B cell (primary cell): ENCODE data around the gene HOXB8. TPM values are rescaled to one million over a fixed set of nuclear protein-coding genes. Genes with fewer than 3 reads are reported as not detected.

Experiments
- ATAC-seq: fragments of 200-7000 bp; cut with Tn5 transposase; one replicate; pipeline ENCODE4 v1.10.0; 2021; ENCODE audit warnings: low read depth, mild to moderate bottlenecking, moderate number of reproducible peaks, moderate library complexity
- CTCF ChIA-PET: fragments of 350-600 bp; sonication (Branson Sonifier 250); formaldehyde crosslinking; loops from one replicate; lab custom pipeline; 2021; ENCODE audit warnings: antibody characterized with exemption, inconsistent platforms; lab: Charles Lee
- POLR2A ChIA-PET: fragments of 350-600 bp; sonication (Branson Sonifier 250); formaldehyde crosslinking; loops from one replicate; lab custom pipeline; 2021; ENCODE audit warnings: antibody characterized with exemption; lab: Charles Lee
- DNase-seq: peaks from one replicate; pipeline ENCODE4 v3.0.0; 2013
- H2AFZ ChIP-seq: 2 replicates; pipeline ENCODE4 v1.6.1; 2012; ENCODE audit warnings: mild to moderate bottlenecking, low read depth, low read length; ENCODE audit not compliant: insufficient read depth, poor library complexity, severe bottlenecking
- H3K27ac ChIP-seq, 2 donors: 1 replicate in 1 of 2; 2 replicates in 1 of 2; pipeline ENCODE4 v1.5.1; 2012 to 2013; ENCODE audit warnings: low read length in 2 of 2, mild to moderate bottlenecking in 2 of 2, moderate library complexity in 1 of 2
- H3K27me3 ChIP-seq, 4 experiments: fragments of 200-600 bp in 1 of 4; sonication (generic) in 1 of 4; replicated peaks in 1 of 4; 1 replicate in 2 of 4; 2 replicates in 2 of 4; pipeline versions ENCODE4 v1.6.1 to v1.7.0; 2013 to 2016; ENCODE audit warnings: low read length in 3 of 4, mild to moderate bottlenecking in 2 of 4, mixed read lengths in 1 of 4, moderate library complexity in 1 of 4; ENCODE audit not compliant: insufficient read depth in 4 of 4, control insufficient read depth in 3 of 4; ENCODE audit errors: control extremely low read depth in 1 of 4
- H3K36me3 ChIP-seq, 2 experiments: replicated peaks in 1 of 2; 1 replicate in 1 of 2; 2 replicates in 1 of 2; pipeline versions ENCODE4 v1.6.1 to v1.7.1; 2013; ENCODE audit warnings: low read length in 1 of 2; ENCODE audit not compliant: insufficient read depth in 2 of 2, control insufficient read depth in 1 of 2; ENCODE audit errors: control extremely low read depth in 1 of 2, extremely low read depth in 1 of 2
- H3K4me1 ChIP-seq, 2 donors: fragments of 200-600 bp in 1 of 2; sonication (generic) in 1 of 2; 1 replicate in 1 of 2; 2 replicates in 1 of 2; pipeline versions ENCODE4 v1.5.1 to v1.6.1; 2013 to 2017; ENCODE audit warnings: low read length in 2 of 2; ENCODE audit not compliant: control insufficient read depth in 2 of 2, insufficient read depth in 2 of 2
- H3K4me2 ChIP-seq: replicated peaks from 2 replicates; pipeline ENCODE3; 2012; ENCODE audit warnings: mild to moderate bottlenecking, low read depth, low read length; ENCODE audit not compliant: poor library complexity, severe bottlenecking
- H3K4me3 ChIP-seq, 5 experiments: fragments of 200-600 bp in 1 of 5; sonication (generic) in 1 of 5; 1 replicate in 3 of 5; 2 replicates in 2 of 5; pipeline versions ENCODE4 v1.5.1 to v1.7.0; 2011 to 2016; ENCODE audit warnings: low read length in 4 of 5, mild to moderate bottlenecking in 4 of 5, low read depth in 2 of 5, control low read depth in 1 of 5, moderate library complexity in 1 of 5; ENCODE audit not compliant: insufficient read depth in 1 of 5; ENCODE audit errors: control extremely low read depth in 1 of 5, extremely low read depth in 1 of 5
- H3K79me2 ChIP-seq: fragments of 200-600 bp; sonication (generic); one replicate; pipeline ENCODE4 v1.6.0; 2016; ENCODE audit warnings: low read length; ENCODE audit not compliant: control insufficient read depth, insufficient read depth
- H3K9ac ChIP-seq: fragments of 200-600 bp; sonication (generic); 2 replicates; pipeline ENCODE4 v1.6.1; 2017; ENCODE audit warnings: mild to moderate bottlenecking, low read length, moderate library complexity
- H3K9me3 ChIP-seq, 3 donors: one replicate each; pipeline versions ENCODE4 v1.6.1 to v1.7.1; 2013; ENCODE audit warnings: low read length in 2 of 3; ENCODE audit not compliant: control insufficient read depth in 2 of 3, insufficient read depth in 1 of 3; ENCODE audit errors: control extremely low read depth in 1 of 3
- H4K20me1 ChIP-seq: 2 replicates; pipeline ENCODE4 v1.6.0; 2012; ENCODE audit warnings: mild to moderate bottlenecking, low read length; ENCODE audit not compliant: insufficient read depth, control insufficient read depth, poor library complexity, severe bottlenecking
- H3K27ac Mint-ChIP-seq: one replicate; pipeline ENCODE4 v1.8.0; 2021; ENCODE audit warnings: mixed read lengths
- H3K27me3 Mint-ChIP-seq: one replicate; pipeline ENCODE4 v1.8.0; 2021; ENCODE audit warnings: mixed read lengths
- H3K4me1 Mint-ChIP-seq: one replicate; pipeline ENCODE4 v1.8.0; 2021; ENCODE audit warnings: mixed read lengths
- H3K4me3 Mint-ChIP-seq: one replicate; pipeline ENCODE4 v1.8.0; 2021; ENCODE audit warnings: mixed read lengths
- H3K9me3 Mint-ChIP-seq: one replicate; pipeline ENCODE4 v1.8.0; 2022; ENCODE audit warnings: mixed read lengths; ENCODE audit not compliant: insufficient read depth
- CTCF ChIP-seq: fragments of 200-600 bp; IDR thresholded peaks from one replicate; pipeline ENCODE4 v1.8.0; 2022; ENCODE audit warnings: antibody characterized with exemption, mild to moderate bottlenecking
- EZH2 ChIP-seq: IDR thresholded peaks from 2 replicates; pipeline ENCODE4 v1.6.1; 2012; ENCODE audit warnings: borderline replicate concordance, low read depth, mild to moderate bottlenecking, moderate library complexity, low read length; ENCODE audit not compliant: insufficient read depth, poor library complexity, severe bottlenecking
- WGBS: methylation state at CpG from one replicate; pipeline ENCODE4 v1.1.5; 2013; ENCODE audit warnings: missing lambda C conversion rate; ENCODE audit not compliant: insufficient coverage; 5-methylcytosine and 5-hydroxymethylcytosine counted together
- intact Hi-C: fragments of 100-400 bp; cut with micrococcal nuclease; formaldehyde crosslinking; loops from one replicate; pipeline ENCODE4 v1.10.0; 2022
- polyA plus RNA-seq: library from polyadenylated mRNA; depleted of rRNA; stranded (reverse); fragments of >200 nt; gene quantifications from 2 replicates; pipeline ENCODE4 v1.2.3, GENCODE V29; 2012
- total RNA-seq, 2 donors: library from RNA; stranded (reverse); fragments of 120-200 nt in 1 of 2; gene quantifications; 1 replicate in 1 of 2; 2 replicates in 1 of 2; pipeline versions ENCODE4 v1.2.3 to v1.2.4, GENCODE V29; 2013 to 2022

Gene HOXB8
- total and polyA plus RNA-seq, 2 donors (not counting 1 experiment from before 2014, with no cell fraction given) = not detected

DNA sequence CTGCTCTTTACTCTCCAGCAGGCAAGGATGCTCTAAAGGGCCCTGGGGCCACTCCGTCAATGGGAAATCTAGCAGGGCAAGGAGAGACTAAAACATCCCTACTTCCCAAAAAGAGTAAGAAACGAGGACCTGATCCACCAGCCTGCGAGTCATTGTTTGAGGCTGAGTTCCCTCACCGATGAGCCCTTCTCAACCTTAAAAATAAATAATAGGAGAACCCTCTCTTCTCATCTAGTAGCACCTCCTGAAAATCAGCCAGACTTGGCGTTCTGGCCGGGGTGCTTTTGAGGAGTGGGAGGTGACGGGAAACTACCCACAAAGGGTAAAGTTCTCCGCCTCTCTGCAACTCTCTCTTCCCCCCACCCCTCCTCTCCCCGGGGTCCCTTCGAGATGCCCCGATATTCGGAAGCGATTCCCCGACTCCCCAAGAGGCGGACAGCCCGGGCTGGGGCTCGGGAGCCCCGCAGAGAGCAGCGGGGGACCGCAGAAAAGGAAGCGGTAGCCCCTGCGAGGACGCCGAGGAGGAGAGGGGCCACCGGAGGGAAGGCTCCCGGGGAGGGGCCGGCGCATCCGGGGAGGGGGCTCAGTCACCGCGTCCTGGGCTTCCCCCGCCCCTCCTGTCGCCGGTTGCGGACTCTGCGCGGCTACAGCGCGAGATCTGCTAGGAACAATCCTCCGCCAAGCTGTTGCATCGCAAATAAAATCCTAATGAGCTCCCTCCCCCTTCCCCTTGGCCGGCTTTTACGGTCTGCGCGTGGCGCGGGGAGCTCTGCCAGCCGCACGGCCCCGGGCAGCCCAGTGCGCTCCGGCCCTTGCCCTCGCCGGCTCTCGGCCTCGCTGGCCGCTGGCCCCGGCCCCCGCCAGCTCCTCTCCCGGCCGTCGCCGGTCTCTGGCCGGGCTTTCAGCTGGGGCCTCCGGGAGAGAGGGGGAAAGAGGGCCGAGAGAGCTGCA is 9.7 kb upstream of the HOXB8 start:
- POLR2A ChIA-PET = interaction anchor here (0.5 to 0.6 kb wide), 2 partner anchors 77 to 148 kb away, joined by 4 read pairs; no protein-coding TSS in a partner anchor
- peaks cover 76% of the 10 kb centered on the region for H3K27me3 Mint-ChIP-seq
- H3K4me3 ChIP-seq = peak overlapping the region in 3 of 5 experiments; percentile 37 to 66 (median 52)
- no peak overlapping the region for H3K27ac Mint-ChIP-seq
- H3K9me3 Mint-ChIP-seq = no peaks in the 10 kb centered on the region
- peak overlapping the region; percentile 63 for H3K9ac ChIP-seq
- ATAC-seq = peak; percentile 12
- TF ChIP-seq CTCF (no peak), EZH2 (no peak)
- intact Hi-C loops = no loop called here
- peaks cover 26 to 30% of the 10 kb centered on the region in 2 donors for H3K4me1 ChIP-seq
- peak overlapping the region; percentile 76 for H2AFZ ChIP-seq
- 2% methylated on average over 61 of the region's 66 CpGs for WGBS
- peaks cover 21% of the 10 kb centered on the region for H3K4me1 Mint-ChIP-seq
- peaks cover 0 to 9% (median 0%) of the 10 kb centered on the region in 3 donors for H3K9me3 ChIP-seq
- H3K27me3 ChIP-seq = peaks cover 0 to 97% (median 71%) of the 10 kb centered on the region in 4 experiments
- H3K36me3 ChIP-seq = no peaks in the 10 kb centered on the region
- peak overlapping the region; percentile 97 for H3K4me2 ChIP-seq
- no peak overlapping the region for H3K27ac ChIP-seq
- peak; percentile 48 for DNase-seq
- peak overlapping the region; percentile 80 for H3K4me3 Mint-ChIP-seq
- CTCF ChIA-PET = interaction anchor here (0.7 to 1.9 kb wide), 6 partner anchors 10 to 599 kb away, joined by 3 to 9 read pairs (median 3); no protein-coding TSS in a partner anchor
- no peaks in the 10 kb centered on the region for H3K79me2 ChIP-seq
- no peaks in the 10 kb centered on the region for H4K20me1 ChIP-seq

DNA sequence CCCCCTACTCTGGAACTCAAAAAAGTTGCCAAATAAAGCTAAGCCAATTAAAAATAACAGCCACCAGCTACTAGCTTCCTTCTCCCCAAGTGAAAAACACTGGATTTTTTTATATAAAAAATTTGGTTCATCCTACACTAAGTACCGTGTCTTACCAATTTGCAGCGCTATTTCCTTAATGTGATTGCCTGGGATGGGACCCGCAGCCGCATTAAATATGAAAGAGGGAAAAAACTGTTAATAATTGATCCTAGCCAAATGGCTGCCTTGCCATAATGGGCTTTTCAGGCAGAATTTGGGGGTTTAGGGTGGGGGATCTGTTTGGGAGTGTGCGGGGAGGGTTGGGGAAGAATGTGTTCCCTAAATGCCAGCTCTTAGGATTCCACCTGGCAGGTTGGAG is 9.0 kb upstream of the HOXB8 start:
- Histone ChIP-seq H4K20me1 (no peaks in the 10 kb centered on the region), H3K27me3 (peaks cover 0 to 95% (median 68%) of the 10 kb centered on the region in 4 experiments), H2AFZ (no peak overlapping the region), H3K4me1 (peaks cover 26 to 30% of the 10 kb centered on the region in 2 donors), H3K79me2 (no peaks in the 10 kb centered on the region), H3K4me2 (no peak overlapping the region), H3K9ac (no peak overlapping the region), H3K36me3 (no peaks in the 10 kb centered on the region), H3K9me3 (peaks cover 0 to 9% (median 0%) of the 10 kb centered on the region in 3 donors), H3K27ac (no peak overlapping the region), H3K4me3 (no peak overlapping the region)
- no peak for DNase-seq
- Mint-ChIP-seq H3K9me3 (no peaks in the 10 kb centered on the region), H3K27me3 (peaks cover 75% of the 10 kb centered on the region), H3K27ac (no peak overlapping the region), H3K4me1 (peaks cover 21% of the 10 kb centered on the region), H3K4me3 (peak overlapping the region; percentile 64)
- WGBS = 90% methylated on average over 3 of the region's 5 CpGs
- intact Hi-C loops = no loop called here
- CTCF ChIA-PET = interaction anchor here (0.7 to 1.5 kb wide), 5 partner anchors 10 to 598 kb away, joined by 3 read pairs; no protein-coding TSS in a partner anchor
- POLR2A ChIA-PET = interaction anchor here (0.6 kb wide), 1 partner anchor 149 kb away, joined by 4 read pairs; no protein-coding TSS in a partner anchor
- TF ChIP-seq CTCF (no peak), EZH2 (no peak)
- ATAC-seq = no peak
